GM19463 (cell line): ENCODE data around the gene KRT74.

Source experiments
- ATAC-seq: cut with Tn5 transposase; IDR thresholded peaks from one replicate; pipeline ENCODE4 v1.9.1; 2021; ENCODE audit warnings: mild to moderate bottlenecking, moderate library complexity; ENCODE audit not compliant: unreplicated experiment

KRT74 gene

DNA sequence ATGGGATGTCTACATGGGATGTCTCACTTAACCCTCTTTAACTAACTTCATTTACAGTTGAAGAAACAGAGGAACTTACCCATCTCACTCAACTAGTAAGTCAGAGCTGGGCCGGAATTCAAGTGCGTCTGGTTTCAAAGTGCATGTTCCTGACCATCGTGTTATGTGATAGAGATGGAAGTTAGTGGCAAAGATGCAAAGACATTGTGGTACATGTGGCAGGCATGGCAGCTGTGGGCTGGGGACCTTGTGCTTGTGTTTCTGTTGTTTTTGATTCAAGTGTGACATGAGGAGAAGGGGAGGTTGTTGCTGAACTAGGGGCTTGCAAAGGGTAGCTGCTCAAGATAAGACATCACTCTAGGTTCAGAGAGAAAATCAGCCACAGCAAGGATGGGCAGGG is 2.3 kb upstream of the KRT74 start:
- no peak for ATAC-seq

- ATAC-seq, result no peak
Measured at GRCh38 chr12:52575256-52575655, 1.6 kb upstream of the KRT74 start.

- ATAC-seq, result no peak
Measured at GRCh38 chr12:52573306-52573705, 337 bp downstream of the KRT74 start.

DNA sequence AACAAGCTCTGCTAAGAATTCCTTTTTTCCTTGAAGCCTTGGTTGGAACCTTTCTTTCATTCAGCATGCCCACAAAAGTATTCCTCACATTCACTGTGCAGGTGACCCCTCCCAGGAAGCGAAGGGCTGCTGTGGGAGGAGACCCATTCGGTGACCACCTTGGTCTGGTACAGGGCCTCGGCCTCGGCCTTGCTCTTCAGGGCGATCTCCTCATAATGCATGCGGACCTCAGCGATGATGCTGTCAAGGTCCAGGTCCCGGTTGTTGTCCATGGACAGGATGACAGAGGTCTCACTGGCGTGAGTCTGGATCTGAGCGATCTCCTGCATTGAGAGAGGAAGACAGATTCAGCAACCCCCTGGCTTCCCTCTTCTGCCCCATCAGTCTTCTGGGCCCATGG is 3.1 kb downstream of the KRT74 start:
- ATAC-seq, result no peak

- ATAC-seq, result no peak
Measured at GRCh38 chr12:52568111-52568510, 5.5 kb downstream of the KRT74 start.

GRCh38 chr12:52566847-52567291 is 6.8 kb downstream of the KRT74 start:
- no peak for ATAC-seq

- no peak for ATAC-seq
Measured at GRCh38 chr12:52564582-52564981, 9.1 kb downstream of the KRT74 start.

GRCh38 chr12:52561880-52562449 is 11.7 kb downstream of the KRT74 start:
- ATAC-seq, result no peak

- ATAC-seq, result no peak
Measured at GRCh38 chr12:52559979-52560378, 13.7 kb downstream of the KRT74 start.

- no peak for ATAC-seq
Measured at GRCh38 chr12:52558781-52559445, 14.7 kb downstream of the KRT74 start.

DNA sequence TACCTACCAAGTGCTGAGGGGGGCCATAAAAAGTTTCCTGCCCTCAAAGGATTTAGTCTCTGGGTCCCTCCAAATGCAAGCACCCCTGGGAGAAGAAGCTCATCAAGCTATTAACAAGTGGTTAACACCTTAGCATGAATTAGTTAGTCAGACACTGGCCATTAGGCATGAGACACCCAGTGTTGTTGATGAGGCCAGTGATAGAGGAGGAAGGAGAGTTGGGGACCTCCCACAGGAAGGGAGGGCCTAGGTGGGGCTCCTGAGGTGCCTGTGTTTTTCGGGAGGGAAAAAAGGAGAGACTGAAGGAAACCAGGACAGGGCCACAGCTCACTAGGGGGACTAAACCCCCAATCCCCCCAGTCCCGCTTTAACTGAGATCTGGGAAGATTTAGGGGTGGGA is 16.2 kb downstream of the KRT74 start:
- no peak for ATAC-seq

DNA sequence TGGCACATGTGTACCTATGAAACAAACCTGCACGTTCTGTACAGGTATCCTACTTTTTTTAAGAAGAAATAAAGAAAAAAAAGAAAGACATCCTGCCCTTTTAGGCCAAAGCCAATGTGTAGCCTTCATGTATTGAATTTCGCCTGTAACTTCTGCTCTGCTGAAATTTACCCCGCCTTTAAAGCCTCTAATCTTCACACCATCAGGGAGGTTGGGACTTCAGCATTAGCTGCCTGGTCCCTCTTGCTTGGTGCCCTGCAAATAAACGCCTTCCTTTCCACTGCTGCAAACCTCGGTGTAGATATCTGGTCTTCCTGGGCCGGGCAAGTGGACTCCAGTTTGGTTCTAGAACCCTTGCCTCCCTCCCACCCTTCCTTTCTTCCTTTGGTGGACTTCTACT is 18.1 kb downstream of the KRT74 start:
- no peak for ATAC-seq

- ATAC-seq, result no peak
Measured at GRCh38 chr12:52552681-52553195, 20.9 kb downstream of the KRT74 start, which contains the start of gene KRT71. Gene KRT71 (minus strand): TSS chr12:52553145. CDS start chr12:52553077, 68 bp downstream.

- no peak for ATAC-seq
Measured at GRCh38 chr12:52552055-52552454, 21.6 kb downstream of the KRT74 start.

GRCh38 chr12:52551216-52551865 is 22.3 kb downstream of the KRT74 start:
- ATAC-seq, result no peak

GRCh38 chr12:52546126-52546525 is 27.5 kb downstream of the KRT74 start:
- no peak for ATAC-seq

- ATAC-seq, result no peak
Measured at GRCh38 chr12:52543985-52544883, 29.4 kb downstream of the KRT74 start.

- no peak for ATAC-seq
Measured at GRCh38 chr12:52542785-52543318, 30.8 kb downstream of the KRT74 start.

DNA sequence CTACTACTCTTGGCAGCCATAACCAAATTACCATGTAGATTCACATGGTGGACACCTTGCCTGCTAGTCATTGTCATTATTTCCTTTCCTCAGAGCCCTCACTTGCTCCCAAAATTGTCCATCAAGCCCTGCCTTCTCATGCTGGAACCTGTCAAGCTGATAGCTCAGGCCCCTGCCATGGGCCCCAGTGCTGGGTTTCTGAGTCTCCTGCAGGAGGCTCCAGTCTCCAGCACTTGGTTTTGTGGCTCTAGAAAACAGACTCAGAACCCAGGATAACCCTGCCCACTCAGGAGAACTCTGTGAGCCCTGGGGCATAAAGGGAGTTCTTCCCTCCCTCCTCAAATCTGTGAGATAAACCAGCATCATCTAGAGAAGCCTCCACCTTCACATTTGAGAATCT is 31.5 kb downstream of the KRT74 start:
- no peak for ATAC-seq

- no peak for ATAC-seq
Measured at GRCh38 chr12:52541709-52542108, 31.9 kb downstream of the KRT74 start.

DNA sequence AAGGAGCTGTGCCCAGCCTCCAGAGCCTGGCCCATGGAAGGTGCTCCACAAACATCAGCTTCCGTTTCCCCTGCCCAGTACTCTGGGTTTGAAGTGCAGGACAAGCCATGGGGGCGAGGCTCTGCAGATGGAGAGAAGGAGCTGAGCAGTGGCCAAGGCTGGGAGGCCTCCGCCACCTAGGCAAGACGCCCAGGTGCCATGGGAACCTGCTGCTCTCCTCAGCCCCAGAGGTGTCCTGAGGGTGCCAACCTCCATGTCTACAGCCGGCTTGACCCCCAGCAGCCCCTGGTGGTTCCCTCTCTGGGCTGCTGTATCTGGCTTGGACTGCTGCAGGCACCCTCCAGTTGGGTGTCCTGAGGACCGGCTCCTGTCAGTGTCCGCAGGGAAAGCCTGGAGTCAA is 33.1 kb downstream of the KRT74 start:
- ATAC-seq, result no peak
